ENCODE data around the gene RNF114. TPM values are rescaled to one million over a fixed set of nuclear protein-coding genes. Genes with fewer than 3 reads are reported as not detected.

Gene RNF114
- total RNA-seq, 1 donor from 2014 or later = 62.7 TPM

GRCh38 chr20:49929142-49929494 is 7.1 kb upstream of the RNF114 start:
- no peaks in the 10 kb centered on the region for H3K79me2 ChIP-seq (ENCODE audit: insufficient read depth, low read length)
- H2AFZ ChIP-seq (ENCODE audit: low read depth, low read length) = no peak overlapping the region
- TF ChIP-seq EZH2 (IDR thresholded peaks at IDR 0.05; ENCODE audit: insufficient read depth, low read length) = no peak
- TF ChIP-seq CTCF (IDR thresholded peaks at IDR 0.05; ENCODE audit: insufficient read depth, low read depth, low read length) = no peak
- no peak overlapping the region for H3K27ac Mint-ChIP-seq (ENCODE audit: unreplicated experiment)
- no peaks in the 10 kb centered on the region for H3K9me3 ChIP-seq (ENCODE audit: insufficient read depth, low read depth, low read length)
- H3K27ac ChIP-seq (ENCODE audit: low read depth, low read length) = no peak overlapping the region
- DNase-seq (ENCODE audit: low read depth) (no peak), FAIRE-seq (no peak)
- peaks cover 5% of the 10 kb centered on the region for H3K4me1 Mint-ChIP-seq (ENCODE audit: low read depth, unreplicated experiment)
- H3K36me3 Mint-ChIP-seq (ENCODE audit: low read depth, unreplicated experiment) = no peaks in the 10 kb centered on the region
- no peaks in the 10 kb centered on the region for H4K20me1 ChIP-seq (ENCODE audit: insufficient read depth, low read length)
- H3K4me1 ChIP-seq (ENCODE audit: insufficient read depth, low read length) = no peaks in the 10 kb centered on the region
- no peaks in the 10 kb centered on the region for H3K36me3 ChIP-seq (ENCODE audit: insufficient read depth, low read length)
- H3K4me3 ChIP-seq (ENCODE audit: insufficient read depth, low read depth, low read length) = no peak overlapping the region
- H3K9me3 Mint-ChIP-seq (ENCODE audit: unreplicated experiment) = no peaks in the 10 kb centered on the region
- H3K9ac ChIP-seq (ENCODE audit: low read length) = no peak overlapping the region
- H3K4me2 ChIP-seq (ENCODE audit: low read length) = peak overlapping the region; percentile 44
- H3K27me3 Mint-ChIP-seq (ENCODE audit: low read depth, unreplicated experiment) = no peaks in the 10 kb centered on the region
- no peaks in the 10 kb centered on the region for H3K27me3 ChIP-seq (ENCODE audit: insufficient read depth, low read length)
- no peak overlapping the region for H3K4me3 Mint-ChIP-seq (ENCODE audit: unreplicated experiment)

- H3K27me3 ChIP-seq (ENCODE audit: insufficient read depth, low read length) = no peaks in the 10 kb centered on the region
- no peaks in the 10 kb centered on the region for H3K9me3 ChIP-seq (ENCODE audit: insufficient read depth, low read depth, low read length)
- H3K36me3 ChIP-seq (ENCODE audit: insufficient read depth, low read length) = peaks cover 8% of the 10 kb centered on the region
- peak overlapping the region; percentile 95 for H3K4me3 ChIP-seq (ENCODE audit: insufficient read depth, low read depth, low read length)
- no peaks in the 10 kb centered on the region for H3K9me3 Mint-ChIP-seq (ENCODE audit: unreplicated experiment)
- peaks cover 1% of the 10 kb centered on the region for H3K36me3 Mint-ChIP-seq (ENCODE audit: low read depth, unreplicated experiment)
- DNase-seq (ENCODE audit: low read depth) = no peak
- peaks cover 34% of the 10 kb centered on the region for H4K20me1 ChIP-seq (ENCODE audit: insufficient read depth, low read length)
- no peak for TF ChIP-seq CTCF (IDR thresholded peaks at IDR 0.05; ENCODE audit: insufficient read depth, low read depth, low read length)
- FAIRE-seq = no peak
- no peak overlapping the region for H3K27ac Mint-ChIP-seq (ENCODE audit: unreplicated experiment)
- peak overlapping the region; percentile 98 for H3K4me2 ChIP-seq (ENCODE audit: low read length)
- H3K4me1 ChIP-seq (ENCODE audit: insufficient read depth, low read length) = peaks cover 22% of the 10 kb centered on the region
- H3K4me1 Mint-ChIP-seq (ENCODE audit: low read depth, unreplicated experiment) = peaks cover 18% of the 10 kb centered on the region
- peak overlapping the region; percentile 24 for H3K27ac ChIP-seq (ENCODE audit: low read depth, low read length)
- peak overlapping the region; percentile 79 for H2AFZ ChIP-seq (ENCODE audit: low read depth, low read length)
- no peak overlapping the region for H3K9ac ChIP-seq (ENCODE audit: low read length)
- H3K4me3 Mint-ChIP-seq (ENCODE audit: unreplicated experiment) = peak overlapping the region; percentile 62
- H3K79me2 ChIP-seq (ENCODE audit: insufficient read depth, low read length) = peaks cover 46% of the 10 kb centered on the region
- H3K27me3 Mint-ChIP-seq (ENCODE audit: low read depth, unreplicated experiment) = no peaks in the 10 kb centered on the region
Observed at GRCh38 chr20:49935746-49936152, 448 bp upstream of the RNF114 start.

- Histone ChIP-seq H3K9ac (ENCODE audit: low read length) (peak overlapping the region; percentile 98), H3K36me3 (ENCODE audit: insufficient read depth, low read length) (peaks cover 11% of the 10 kb centered on the region), H3K27ac (ENCODE audit: low read depth, low read length) (peak overlapping the region; percentile 81), H3K27me3 (ENCODE audit: insufficient read depth, low read length) (no peaks in the 10 kb centered on the region), H4K20me1 (ENCODE audit: insufficient read depth, low read length) (peaks cover 45% of the 10 kb centered on the region), H3K4me2 (ENCODE audit: low read length) (peak overlapping the region; percentile 98), H3K4me3 (ENCODE audit: insufficient read depth, low read depth, low read length) (peak overlapping the region; percentile 95), H3K9me3 (ENCODE audit: insufficient read depth, low read depth, low read length) (no peaks in the 10 kb centered on the region), H2AFZ (ENCODE audit: low read depth, low read length) (no peak overlapping the region), H3K79me2 (ENCODE audit: insufficient read depth, low read length) (peaks cover 61% of the 10 kb centered on the region), H3K4me1 (ENCODE audit: insufficient read depth, low read length) (peaks cover 22% of the 10 kb centered on the region)
- Mint-ChIP-seq H3K9me3 (ENCODE audit: unreplicated experiment) (no peaks in the 10 kb centered on the region), H3K4me3 (ENCODE audit: unreplicated experiment) (peak overlapping the region; percentile 96), H3K27me3 (ENCODE audit: low read depth, unreplicated experiment) (no peaks in the 10 kb centered on the region), H3K27ac (ENCODE audit: unreplicated experiment) (peak overlapping the region; percentile 88), H3K36me3 (ENCODE audit: low read depth, unreplicated experiment) (peaks cover 9% of the 10 kb centered on the region), H3K4me1 (ENCODE audit: low read depth, unreplicated experiment) (peaks cover 18% of the 10 kb centered on the region)
- FAIRE-seq (no peak), DNase-seq (ENCODE audit: low read depth) (no peak)
- TF ChIP-seq EZH2 (IDR thresholded peaks at IDR 0.05; ENCODE audit: insufficient read depth, low read length) = no peak
- no peak for TF ChIP-seq CTCF (IDR thresholded peaks at IDR 0.05; ENCODE audit: insufficient read depth, low read depth, low read length)
Observed at GRCh38 chr20:49937027-49937929, 1.1 kb downstream of the RNF114 start.
